Liver (tissue), 9 donors: ENCODE measurements around the gene MAGEE1. TPM values are rescaled to one million over a fixed set of nuclear protein-coding genes. Genes with fewer than 3 reads are reported as not detected.
A peak's percentile ranks its signal among the peaks of the same experiment; 100 is the strongest.

ENCODE experiments used
- DNase-seq: peaks from one replicate; pipeline ENCODE4 v3.0.0-alpha.2; 2017; ENCODE audit warnings: low spot score
- H3K27ac ChIP-seq, 2 donors: one replicate each; pipeline ENCODE4 v1.7.0; 2013; ENCODE audit warnings: inconsistent platforms in 2 of 2, low read length in 2 of 2, control low read depth in 1 of 2, low read depth in 1 of 2, mild to moderate bottlenecking in 1 of 2
- H3K27me3 ChIP-seq, 4 donors: one replicate each; pipeline versions ENCODE4 v1.6.1 to v1.7.0; 2013; ENCODE audit warnings: low read length in 3 of 4, inconsistent platforms in 1 of 4, mild to moderate bottlenecking in 1 of 4, moderate library complexity in 1 of 4; ENCODE audit not compliant: control insufficient read depth in 4 of 4, insufficient read depth in 4 of 4
- H3K36me3 ChIP-seq, 4 donors: one replicate each; pipeline versions ENCODE4 v1.6.1 to v1.7.0; 2013; ENCODE audit warnings: low read length in 3 of 4, mild to moderate bottlenecking in 3 of 4, low read depth in 1 of 4, moderate library complexity in 1 of 4; ENCODE audit not compliant: control insufficient read depth in 4 of 4, insufficient read depth in 3 of 4
- H3K4me1 ChIP-seq, 4 donors: one replicate each; pipeline versions ENCODE4 v1.6.1 to v1.7.0; 2013; ENCODE audit warnings: low read length in 3 of 4, mild to moderate bottlenecking in 3 of 4, moderate library complexity in 1 of 4; ENCODE audit not compliant: control insufficient read depth in 4 of 4, insufficient read depth in 4 of 4
- H3K4me3 ChIP-seq, 3 donors: one replicate each; pipeline versions ENCODE4 v1.6.1 to v1.7.0; 2013; ENCODE audit warnings: low read length in 3 of 3, control low read depth in 1 of 3, low read depth in 1 of 3, mild to moderate bottlenecking in 1 of 3
- H3K9ac ChIP-seq, 2 donors: one replicate each; pipeline ENCODE4 v1.7.0; 2013; ENCODE audit warnings: low read length in 2 of 2, mild to moderate bottlenecking in 2 of 2, moderate library complexity in 2 of 2, control low read depth in 1 of 2, low read depth in 1 of 2
- H3K9me3 ChIP-seq, 4 donors: one replicate each; pipeline versions ENCODE4 v1.6.1 to v1.7.0; 2013; ENCODE audit warnings: low read length in 3 of 4; ENCODE audit not compliant: control insufficient read depth in 4 of 4
- EGR1 ChIP-seq, 2 donors: IDR thresholded peaks; 2 replicates each; pipeline ENCODE4 v1.6.1; 2016 to 2018; ENCODE audit warnings: antibody characterized with exemption in 2 of 2, low read depth in 2 of 2
- JUND ChIP-seq, 2 donors: IDR thresholded peaks; 2 replicates each; pipeline ENCODE4 v1.6.1; 2016; ENCODE audit warnings: antibody characterized with exemption in 2 of 2
- RAD21 ChIP-seq, 2 donors: IDR thresholded peaks; 2 replicates each; pipeline ENCODE4 v1.6.1; 2016; ENCODE audit warnings: antibody characterized with exemption in 2 of 2, mild to moderate bottlenecking in 2 of 2
- RXRA ChIP-seq, 2 donors: IDR thresholded peaks; 2 replicates each; pipeline ENCODE4 v1.6.1; 2017 to 2018; ENCODE audit warnings: antibody characterized with exemption in 2 of 2, mild to moderate bottlenecking in 1 of 2
- SP1 ChIP-seq: IDR thresholded peaks from 2 replicates; pipeline ENCODE4 v1.6.1; 2018; ENCODE audit warnings: antibody characterized with exemption, mild to moderate bottlenecking
- TAF1 ChIP-seq: conservative IDR thresholded peaks from 2 replicates; pipeline ENCODE4 v1.6.1; 2016; ENCODE audit warnings: antibody characterized with exemption, mild to moderate bottlenecking
- YY1 ChIP-seq: IDR thresholded peaks from 2 replicates; pipeline ENCODE4 v1.6.1; 2016; ENCODE audit warnings: antibody characterized with exemption, mild to moderate bottlenecking
- WGBS: extraction: QIAGEN DNeasy Blood & Tissue Kit; methylation state at CpG from one replicate; pipeline ENCODE4 v1.1.7; 2013; 5-methylcytosine and 5-hydroxymethylcytosine counted together
- polyA plus RNA-seq, 2 donors: library from polyadenylated mRNA; stranded (reverse) in 1 of 2; unstranded in 1 of 2; fragments of 200-250 nt in 1 of 2; fragments of >200 nt in 1 of 2; fragmentation: Nextera tagmentation in 1 of 2; extraction: Ambion mirVana in 1 of 2; gene quantifications; one replicate each; pipeline versions ENCODE4 v1.2.1 to v1.2.3, GENCODE V29; 2013 to 2015
- total RNA-seq, 2 donors: library from RNA; depleted of rRNA; stranded (reverse); fragments of >200 nt; gene quantifications; one replicate each; pipeline ENCODE4 v1.2.3, GENCODE V29; 2014
- TF ChIP-seq, protein P1 (sequence below): fragments of 150-350 bp; IDR thresholded peaks from 2 replicates; pipeline ENCODE4 v1.5.1; 2017; ENCODE audit warnings: improper control_type of control experiment, low read depth, low read length; ENCODE audit not compliant: missing input control
- TF ChIP-seq, protein P2 (sequence below): IDR thresholded peaks from 2 replicates; pipeline ENCODE4 v1.6.1; 2016; ENCODE audit warnings: antibody characterized with exemption, mild to moderate bottlenecking
- TF ChIP-seq, protein P3 (sequence below): IDR thresholded peaks from 2 replicates; pipeline ENCODE4 v1.6.1; 2016; ENCODE audit warnings: antibody characterized with exemption
- donor health status: healthy.
- donor health status: healthy.
- donor health status: healthy.
- donor health status: healthy.
- donor health status: healthy.

The MAGEE1 gene
- total and polyA plus RNA-seq, 4 donors = 0.10 to 0.33 (median 0.28) TPM

DNA sequence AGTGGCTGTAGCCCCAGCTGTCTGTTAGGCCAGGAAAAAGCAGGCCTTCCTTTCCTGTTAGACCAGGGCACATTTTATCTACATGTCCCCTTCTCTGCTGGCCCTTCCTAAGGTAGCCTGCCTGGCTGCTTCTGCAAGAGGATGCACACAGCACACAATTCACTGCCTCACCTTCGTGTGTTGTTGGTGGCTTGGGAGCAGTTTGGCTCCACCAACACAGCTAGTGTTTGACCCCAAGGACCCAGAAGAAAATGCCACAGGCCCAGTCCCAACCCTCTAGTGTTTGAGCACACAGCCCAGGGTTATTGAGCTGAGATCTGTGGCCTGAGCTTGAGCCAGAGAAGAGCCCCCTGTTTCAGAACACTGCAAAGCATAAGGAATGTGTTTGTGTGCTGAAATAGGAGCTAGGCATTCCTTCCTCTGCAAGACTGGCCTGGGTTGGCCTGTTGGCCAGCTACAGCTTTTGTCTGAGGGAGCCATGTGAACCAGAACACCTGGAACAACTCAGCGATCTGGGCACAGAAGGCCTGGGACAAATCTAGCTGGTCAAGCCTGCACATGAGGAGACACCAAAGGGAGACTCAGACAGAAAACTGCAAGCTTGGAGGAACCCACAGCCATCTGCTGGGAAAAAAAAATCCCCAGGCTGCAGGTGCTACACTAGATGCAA is 26.4 kb downstream of the MAGEE1 start:
- WGBS = 88% methylated on average over 2 of the region's 2 CpGs
- DNase-seq = no peak

DNA sequence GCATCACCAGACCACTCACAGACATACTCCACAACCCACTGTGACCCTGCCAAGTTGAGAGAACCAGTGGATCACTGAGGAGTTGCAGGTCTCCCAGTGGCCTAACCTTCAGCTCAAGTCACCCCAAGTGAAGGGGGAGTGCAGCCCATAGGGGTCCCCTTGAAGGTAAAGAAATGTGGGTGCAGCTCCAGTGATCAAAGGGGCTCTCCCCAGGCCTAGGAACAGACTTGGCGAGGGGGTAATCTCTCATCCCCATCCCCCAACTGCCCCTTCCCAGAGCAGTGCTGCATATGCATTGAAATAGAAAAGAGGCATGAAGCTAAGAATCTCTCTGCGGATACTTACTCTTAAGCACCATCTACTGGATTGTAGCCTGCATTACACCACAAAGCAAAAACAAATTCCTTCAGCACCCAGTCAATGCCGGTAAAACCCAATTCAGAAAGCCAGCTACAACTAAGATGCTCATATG is 27.0 kb downstream of the MAGEE1 start:
- Histone ChIP-seq H3K27ac (no peak overlapping the region), H3K4me1 (no peaks in the 10 kb centered on the region), H3K4me3 (no peak overlapping the region), H3K36me3 (no peaks in the 10 kb centered on the region), H3K9ac (no peak overlapping the region), H3K9me3 (no peaks in the 10 kb centered on the region), H3K27me3 (no peaks in the 10 kb centered on the region)
- no peak for DNase-seq
- WGBS = 9% methylated on average over 3 of the region's 3 CpGs
- TF ChIP-seq RAD21 (IDR thresholded peaks at IDR 0.05) (peak; percentile 66 to 78), YY1 (no peak), JUND (IDR thresholded peaks at IDR 0.05) (no peak)
- TF ChIP-seq, protein P1, sequence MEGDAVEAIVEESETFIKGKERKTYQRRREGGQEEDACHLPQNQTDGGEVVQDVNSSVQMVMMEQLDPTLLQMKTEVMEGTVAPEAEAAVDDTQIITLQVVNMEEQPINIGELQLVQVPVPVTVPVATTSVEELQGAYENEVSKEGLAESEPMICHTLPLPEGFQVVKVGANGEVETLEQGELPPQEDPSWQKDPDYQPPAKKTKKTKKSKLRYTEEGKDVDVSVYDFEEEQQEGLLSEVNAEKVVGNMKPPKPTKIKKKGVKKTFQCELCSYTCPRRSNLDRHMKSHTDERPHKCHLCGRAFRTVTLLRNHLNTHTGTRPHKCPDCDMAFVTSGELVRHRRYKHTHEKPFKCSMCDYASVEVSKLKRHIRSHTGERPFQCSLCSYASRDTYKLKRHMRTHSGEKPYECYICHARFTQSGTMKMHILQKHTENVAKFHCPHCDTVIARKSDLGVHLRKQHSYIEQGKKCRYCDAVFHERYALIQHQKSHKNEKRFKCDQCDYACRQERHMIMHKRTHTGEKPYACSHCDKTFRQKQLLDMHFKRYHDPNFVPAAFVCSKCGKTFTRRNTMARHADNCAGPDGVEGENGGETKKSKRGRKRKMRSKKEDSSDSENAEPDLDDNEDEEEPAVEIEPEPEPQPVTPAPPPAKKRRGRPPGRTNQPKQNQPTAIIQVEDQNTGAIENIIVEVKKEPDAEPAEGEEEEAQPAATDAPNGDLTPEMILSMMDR = peak; percentile 48

More for the DNA sequence above, 26.4 kb downstream of the MAGEE1 start:
- Histone ChIP-seq H3K9me3 (no peaks in the 10 kb centered on the region), H3K27me3 (no peaks in the 10 kb centered on the region), H3K4me3 (no peak overlapping the region), H3K36me3 (no peaks in the 10 kb centered on the region), H3K4me1 (no peaks in the 10 kb centered on the region), H3K27ac (no peak overlapping the region), H3K9ac (no peak overlapping the region)
- TF ChIP-seq, protein P2, sequence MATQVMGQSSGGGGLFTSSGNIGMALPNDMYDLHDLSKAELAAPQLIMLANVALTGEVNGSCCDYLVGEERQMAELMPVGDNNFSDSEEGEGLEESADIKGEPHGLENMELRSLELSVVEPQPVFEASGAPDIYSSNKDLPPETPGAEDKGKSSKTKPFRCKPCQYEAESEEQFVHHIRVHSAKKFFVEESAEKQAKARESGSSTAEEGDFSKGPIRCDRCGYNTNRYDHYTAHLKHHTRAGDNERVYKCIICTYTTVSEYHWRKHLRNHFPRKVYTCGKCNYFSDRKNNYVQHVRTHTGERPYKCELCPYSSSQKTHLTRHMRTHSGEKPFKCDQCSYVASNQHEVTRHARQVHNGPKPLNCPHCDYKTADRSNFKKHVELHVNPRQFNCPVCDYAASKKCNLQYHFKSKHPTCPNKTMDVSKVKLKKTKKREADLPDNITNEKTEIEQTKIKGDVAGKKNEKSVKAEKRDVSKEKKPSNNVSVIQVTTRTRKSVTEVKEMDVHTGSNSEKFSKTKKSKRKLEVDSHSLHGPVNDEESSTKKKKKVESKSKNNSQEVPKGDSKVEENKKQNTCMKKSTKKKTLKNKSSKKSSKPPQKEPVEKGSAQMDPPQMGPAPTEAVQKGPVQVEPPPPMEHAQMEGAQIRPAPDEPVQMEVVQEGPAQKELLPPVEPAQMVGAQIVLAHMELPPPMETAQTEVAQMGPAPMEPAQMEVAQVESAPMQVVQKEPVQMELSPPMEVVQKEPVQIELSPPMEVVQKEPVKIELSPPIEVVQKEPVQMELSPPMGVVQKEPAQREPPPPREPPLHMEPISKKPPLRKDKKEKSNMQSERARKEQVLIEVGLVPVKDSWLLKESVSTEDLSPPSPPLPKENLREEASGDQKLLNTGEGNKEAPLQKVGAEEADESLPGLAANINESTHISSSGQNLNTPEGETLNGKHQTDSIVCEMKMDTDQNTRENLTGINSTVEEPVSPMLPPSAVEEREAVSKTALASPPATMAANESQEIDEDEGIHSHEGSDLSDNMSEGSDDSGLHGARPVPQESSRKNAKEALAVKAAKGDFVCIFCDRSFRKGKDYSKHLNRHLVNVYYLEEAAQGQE = no peak
- TF ChIP-seq EGR1 (IDR thresholded peaks at IDR 0.05; ENCODE audit: low read depth in 2 of 2) (no peak), RAD21 (IDR thresholded peaks at IDR 0.05) (no peak), TAF1 (no peak)

DNA sequence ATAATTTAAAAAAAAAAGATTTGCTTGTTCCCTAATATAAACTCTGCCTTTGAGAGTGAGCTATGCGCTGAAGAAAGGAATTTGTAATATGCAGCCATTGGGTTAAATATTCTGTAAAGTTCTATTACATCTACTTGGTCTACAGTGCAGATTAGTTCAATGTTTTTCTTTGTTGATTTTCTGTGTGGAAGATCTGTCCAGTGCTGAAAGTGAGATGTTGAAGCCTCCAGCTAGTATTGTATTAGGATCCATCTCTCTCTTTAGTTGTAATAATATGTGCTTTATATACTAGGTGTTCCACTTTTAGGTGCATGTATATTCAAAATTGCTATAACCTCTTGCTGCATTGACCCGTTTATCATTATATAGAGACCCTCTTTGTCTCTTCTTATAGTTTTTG is 49.8 kb downstream of the MAGEE1 start:
- Histone ChIP-seq H3K4me1 (no peaks in the 10 kb centered on the region), H3K9me3 (peaks cover 0 to 3% (median 0%) of the 10 kb centered on the region in 4 donors), H3K27me3 (peaks cover 0 to 3% (median 0%) of the 10 kb centered on the region in 4 donors), H3K36me3 (no peaks in the 10 kb centered on the region), H3K9ac (no peak overlapping the region), H3K4me3 (no peak overlapping the region), H3K27ac (no peak overlapping the region)
- DNase-seq = no peak
- no peak for TF ChIP-seq SP1
- no peak for TF ChIP-seq RXRA (IDR thresholded peaks at IDR 0.05)
- TF ChIP-seq, protein P2 = peak; percentile 26
- TF ChIP-seq, protein P3, sequence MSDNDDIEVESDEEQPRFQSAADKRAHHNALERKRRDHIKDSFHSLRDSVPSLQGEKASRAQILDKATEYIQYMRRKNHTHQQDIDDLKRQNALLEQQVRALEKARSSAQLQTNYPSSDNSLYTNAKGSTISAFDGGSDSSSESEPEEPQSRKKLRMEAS = no peak
- 59% methylated on average over 2 of the region's 2 CpGs for WGBS
